HG03095 (cell line): ENCODE data around the gene SAMD14.

Experiments
- ATAC-seq: cut with Tn5 transposase; IDR thresholded peaks from one replicate; pipeline ENCODE4 v1.9.1; 2021; ENCODE audit warnings: moderate library complexity; ENCODE audit not compliant: unreplicated experiment

The SAMD14 gene

GRCh38 chr17:50129728-50130558 is at the start of gene SAMD14:
Gene SAMD14, minus strand, starts transcription at chr17:50130160. Its CDS starts 5,201 bp downstream, at chr17:50124959.
- ATAC-seq = no peak

GRCh38 chr17:50177983-50178834 is 48.2 kb upstream of the SAMD14 start:
- no peak for ATAC-seq

GRCh38 chr17:50177476-50177875 is 47.5 kb upstream of the SAMD14 start:
- no peak for ATAC-seq

DNA sequence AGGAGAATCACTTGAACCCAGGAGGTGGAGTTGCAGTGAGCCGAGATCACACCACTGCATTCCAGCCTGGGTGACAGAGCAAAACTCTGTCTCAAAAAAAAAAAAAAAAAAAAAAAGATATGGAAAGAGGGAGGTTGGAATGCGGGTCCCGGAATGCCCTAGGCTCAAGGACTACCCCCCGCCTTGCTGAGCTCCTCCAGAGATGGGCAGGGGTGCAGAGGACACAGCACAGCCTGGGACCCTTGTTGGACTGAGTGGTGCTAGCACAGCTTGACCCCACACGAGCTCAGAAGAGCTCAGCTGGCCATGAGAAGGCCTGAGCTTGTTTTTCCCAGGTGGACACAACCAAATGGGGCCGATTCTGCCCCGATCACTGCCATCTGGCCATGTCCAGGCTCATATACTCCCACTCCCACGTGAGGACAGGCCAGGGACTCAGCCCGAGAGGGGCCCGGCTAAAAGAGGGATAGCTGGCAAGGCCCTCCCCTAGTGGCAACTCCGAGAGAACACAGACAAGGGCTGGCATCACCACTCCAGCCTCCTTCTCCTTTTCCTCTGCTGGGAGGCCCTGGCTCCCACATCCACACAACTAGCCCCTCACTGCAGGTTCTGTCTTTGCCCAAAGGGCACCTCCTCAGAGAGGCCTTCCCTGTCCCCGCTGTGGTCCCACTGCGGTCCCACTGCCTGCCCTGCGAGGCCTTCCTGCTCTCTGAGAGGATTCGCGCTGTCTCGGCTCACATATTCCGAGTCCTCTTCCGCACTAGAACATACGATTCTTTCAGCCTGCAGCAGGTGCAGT is 46.8 kb upstream of the SAMD14 start:
- ATAC-seq = no peak

- ATAC-seq = no peak
Observed at GRCh38 chr17:50175035-50175807, 45.3 kb upstream of the SAMD14 start.

DNA sequence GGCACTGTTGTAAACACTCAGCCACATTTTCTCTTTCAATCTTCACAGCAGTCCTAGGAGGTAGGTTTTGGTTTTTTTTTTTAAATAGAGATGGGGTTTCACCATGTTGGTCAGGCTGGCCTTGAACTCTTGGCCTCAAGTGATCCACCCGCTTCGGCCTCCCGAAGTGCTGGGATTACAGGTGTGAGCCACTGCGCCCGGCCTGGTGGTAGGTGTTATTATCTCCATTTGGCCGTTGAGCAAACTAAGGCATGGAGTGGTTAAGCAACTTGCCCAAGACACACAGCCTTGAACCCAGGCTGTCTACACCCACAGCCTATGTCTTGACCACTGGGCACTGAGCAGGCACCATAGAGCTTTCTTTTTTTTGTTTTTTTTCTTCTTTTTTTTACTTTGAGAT is 44.5 kb upstream of the SAMD14 start:
- ATAC-seq = no peak

- ATAC-seq = no peak
Observed at GRCh38 chr17:50173335-50173941, 43.5 kb upstream of the SAMD14 start.

DNA sequence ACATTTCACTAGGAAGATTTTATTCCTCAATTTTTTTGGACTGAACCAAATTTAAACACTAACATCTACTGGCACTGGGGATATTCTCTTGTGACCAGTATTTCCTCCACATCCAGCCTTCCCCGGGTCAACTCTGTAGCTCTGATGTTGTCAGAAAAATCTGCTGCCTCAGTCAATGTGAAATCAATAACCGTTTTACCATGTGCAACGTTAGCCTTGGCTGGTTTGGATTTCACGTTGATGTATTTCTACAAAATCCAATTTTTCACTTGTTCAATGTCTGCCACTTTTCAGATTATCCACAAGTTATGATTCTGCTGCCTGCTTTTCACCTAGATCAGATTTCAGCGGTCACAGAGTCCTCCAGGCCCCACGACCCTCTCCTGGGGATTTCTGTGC is 43.0 kb upstream of the SAMD14 start:
- no peak for ATAC-seq

DNA sequence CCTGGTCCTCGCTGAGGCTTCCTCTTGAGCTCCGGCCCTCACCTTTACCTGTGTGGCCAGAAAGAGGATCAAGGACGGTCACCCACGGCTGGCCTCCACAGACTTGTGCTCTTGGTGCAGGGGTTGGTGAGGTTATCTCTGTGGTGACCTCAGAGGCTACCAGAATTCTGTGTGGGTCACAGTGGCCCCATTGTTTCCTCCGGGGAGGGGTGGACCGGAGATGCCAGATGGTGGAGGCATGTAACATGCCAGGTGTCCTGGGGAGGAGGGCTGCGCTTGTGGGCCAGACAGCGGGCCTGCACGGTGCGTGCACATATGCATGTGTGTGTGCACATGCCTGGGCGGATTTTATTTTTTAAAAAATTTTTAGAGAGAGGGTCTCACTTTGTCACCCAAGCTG is 42.2 kb upstream of the SAMD14 start:
- no peak for ATAC-seq

GRCh38 chr17:50171371-50172071 is 41.6 kb upstream of the SAMD14 start:
- no peak for ATAC-seq

- peak; percentile 57 for ATAC-seq
Observed at GRCh38 chr17:50170662-50171370, 40.9 kb upstream of the SAMD14 start.

- no peak for ATAC-seq
Observed at GRCh38 chr17:50169881-50170459, 40.0 kb upstream of the SAMD14 start.

DNA sequence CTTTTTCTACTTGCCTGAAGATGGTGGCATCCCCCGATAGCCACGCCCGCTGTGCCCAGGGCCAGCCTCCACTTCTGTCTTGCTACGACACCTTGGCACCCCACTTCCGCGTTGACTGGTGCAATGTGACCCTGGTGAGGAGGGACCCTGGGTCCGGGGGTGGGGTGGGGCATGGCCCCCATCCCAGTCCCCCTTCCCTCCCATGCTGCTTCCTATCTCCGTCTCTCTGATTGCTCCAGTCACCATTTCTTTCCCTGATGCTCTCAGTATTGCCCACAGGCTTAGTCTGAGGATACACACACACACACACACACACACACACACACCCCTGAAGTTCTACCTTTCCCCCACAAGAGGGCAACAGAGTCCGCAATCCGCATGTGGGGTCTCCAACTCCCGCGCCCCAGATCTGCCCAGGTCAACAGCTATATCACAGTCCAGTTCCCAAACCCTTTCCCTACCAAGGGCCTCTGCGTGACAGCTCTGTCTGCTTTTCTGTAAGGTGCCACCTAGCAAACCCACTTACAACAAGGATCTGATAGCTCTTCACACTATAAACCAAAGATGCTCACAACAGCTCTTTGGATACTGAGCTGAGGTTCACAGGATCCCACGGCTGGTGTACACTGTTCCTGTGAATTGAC is 39.3 kb upstream of the SAMD14 start:
- ATAC-seq = no peak

DNA sequence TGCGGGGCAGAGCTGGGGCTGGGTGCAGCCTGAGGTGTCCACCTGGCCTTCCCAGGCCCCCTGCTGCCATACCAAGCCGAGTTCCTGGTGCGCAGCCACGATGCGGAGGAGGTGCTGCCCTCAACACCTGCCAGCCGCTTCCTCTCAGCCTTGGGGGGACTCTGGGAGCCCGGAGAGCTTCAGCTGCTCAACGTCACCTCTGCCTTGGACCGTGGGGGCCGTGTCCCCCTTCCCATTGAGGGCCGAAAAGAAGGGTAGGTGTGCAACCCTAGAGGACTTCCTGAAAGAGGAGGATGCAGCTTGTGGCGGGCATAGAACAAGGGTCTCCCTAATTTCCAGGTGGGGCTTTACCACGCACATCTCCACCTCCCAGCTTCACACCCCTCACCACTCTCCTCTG is 38.4 kb upstream of the SAMD14 start:
- ATAC-seq = no peak

DNA sequence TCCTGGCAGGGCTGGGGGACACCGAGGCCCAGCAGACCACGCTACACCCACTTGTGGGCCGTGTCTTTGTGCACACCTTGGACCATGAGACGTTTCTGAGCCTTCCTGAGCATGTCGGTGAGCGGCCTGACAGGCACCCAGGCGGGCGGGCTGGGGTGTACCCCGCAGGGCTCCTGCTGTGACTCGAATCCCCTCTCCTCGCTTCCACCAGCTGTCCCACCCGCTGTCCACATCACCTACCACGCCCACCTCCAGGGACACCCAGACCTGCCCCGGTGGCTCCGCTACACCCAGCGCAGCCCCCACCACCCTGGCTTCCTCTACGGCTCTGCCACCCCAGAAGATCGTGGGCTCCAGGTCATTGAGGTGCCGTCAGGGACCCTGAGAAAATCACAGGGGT is 37.4 kb upstream of the SAMD14 start:
- ATAC-seq = no peak

GRCh38 chr17:50166518-50167181 is 36.7 kb upstream of the SAMD14 start:
- no peak for ATAC-seq

DNA sequence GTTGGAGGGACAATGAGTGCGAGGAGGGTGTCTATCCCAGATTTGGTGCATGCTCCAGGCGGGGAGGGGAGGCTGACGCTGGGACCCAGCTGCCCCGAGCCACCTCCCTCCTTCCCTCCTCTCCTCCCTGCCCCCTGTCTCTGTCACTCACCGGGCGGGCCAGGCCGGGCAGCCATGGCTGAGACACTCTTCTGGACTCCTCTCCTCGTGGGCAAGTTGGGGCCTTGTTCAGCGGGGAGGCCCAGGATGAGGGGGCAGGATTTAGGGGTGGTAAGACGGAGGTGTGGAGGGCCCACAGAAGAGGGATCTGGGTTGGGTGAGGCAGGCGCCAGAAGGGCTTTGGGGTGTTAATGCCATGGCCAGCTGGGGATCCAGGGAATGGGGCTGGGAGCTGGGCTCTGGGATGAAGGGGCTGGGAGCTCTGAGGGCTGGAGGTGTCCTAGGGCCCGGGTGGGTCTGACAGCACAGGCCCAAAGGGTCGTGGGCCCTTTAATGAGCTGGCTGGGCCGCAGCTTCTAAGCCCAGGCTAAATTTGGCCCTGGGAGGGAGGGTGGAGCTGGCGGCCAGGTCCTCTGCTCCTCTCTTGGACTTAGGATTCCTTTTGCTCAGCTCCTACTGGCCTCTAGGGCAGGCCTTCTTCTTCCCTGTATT is 36.0 kb upstream of the SAMD14 start, which contains the start of gene SGCA:
Gene SGCA (plus strand): TSS at position 139 of the 651 bp plus-strand sequence. CDS start 36 bp downstream, at position 175.
- ATAC-seq = no peak
